WERI-Rb-1 (cell line): ENCODE results near the gene WDR89.

Experiments
- DNase-seq: peaks from one replicate; pipeline ENCODE4 v3.0.0-alpha.2; 2020
- H3K27ac ChIP-seq: fragments of 250-450 bp; sonication (Bioruptor Pico); 2 replicates; pipeline ENCODE4 v1.5.1; 2020; ENCODE audit warnings: mild to moderate bottlenecking, moderate library complexity
- H3K27me3 ChIP-seq: fragments of 250-450 bp; sonication (Bioruptor Pico); 2 replicates; pipeline ENCODE4 v1.5.1; 2021; ENCODE audit warnings: mild to moderate bottlenecking, low read depth, moderate library complexity; ENCODE audit not compliant: insufficient read depth, severe bottlenecking
- H3K36me3 ChIP-seq: fragments of 250-450 bp; sonication (Bioruptor Pico); 2 replicates; pipeline ENCODE4 v1.5.1; 2020; ENCODE audit warnings: mild to moderate bottlenecking, moderate library complexity
- H3K4me3 ChIP-seq: 2 replicates; pipeline ENCODE4 v1.5.1; 2011; ENCODE audit warnings: low read depth, mild to moderate bottlenecking, control low read depth, low read length
- H3K9me3 ChIP-seq: fragments of 250-450 bp; sonication (Bioruptor Pico); 2 replicates; pipeline ENCODE4 v1.5.1; 2021; ENCODE audit warnings: mild to moderate bottlenecking, moderate library complexity; ENCODE audit not compliant: severe bottlenecking
- CTCF ChIP-seq: IDR thresholded peaks from 2 replicates; pipeline ENCODE4 v1.5.1; 2011; ENCODE audit warnings: low read depth, mild to moderate bottlenecking, control low read depth, inconsistent platforms, low read length

Gene WDR89

GRCh38 chr14:63678536-63678935 lies 36.9 kb upstream of the WDR89 start:
- no peak for DNase-seq
- Histone ChIP-seq H3K27ac (no peak overlapping the region), H3K27me3 (no peaks in the 10 kb centered on the region), H3K36me3 (peaks cover 4% of the 10 kb centered on the region; the same call in 1 of the 2 replicates), H3K4me3 (no peak overlapping the region), H3K9me3 (peaks cover 2% of the 10 kb centered on the region)
- no peak for TF ChIP-seq CTCF

- no peak overlapping the region for H3K27ac ChIP-seq
Measured at GRCh38 chr14:63677891-63678379, 36.3 kb upstream of the WDR89 start.

GRCh38 chr14:63676615-63677014 lies 34.9 kb upstream of the WDR89 start:
- peaks cover 2% of the 10 kb centered on the region for H3K9me3 ChIP-seq
- H3K27me3 ChIP-seq: no peaks in the 10 kb centered on the region
- H3K36me3 ChIP-seq: peaks cover 4% of the 10 kb centered on the region; the same call in 1 of the 2 replicates
- no peak overlapping the region for H3K27ac ChIP-seq
- H3K4me3 ChIP-seq: no peak overlapping the region
- DNase-seq: no peak
- TF ChIP-seq CTCF: no peak

More at GRCh38 chr14:63677891-63678379, 36.3 kb upstream of the WDR89 start:
- H3K9me3 ChIP-seq: peaks cover 2% of the 10 kb centered on the region
- no peak overlapping the region for H3K4me3 ChIP-seq
- no peak for DNase-seq
- TF ChIP-seq CTCF: no peak
- H3K27me3 ChIP-seq: no peaks in the 10 kb centered on the region
- peaks cover 4% of the 10 kb centered on the region; the same call in 1 of the 2 replicates for H3K36me3 ChIP-seq

GRCh38 chr14:63673886-63674497 lies 32.3 kb upstream of the WDR89 start:
- peak; percentile 57 for DNase-seq
- peaks cover 2% of the 10 kb centered on the region for H3K9me3 ChIP-seq

GRCh38 chr14:63673255-63673654 lies 31.6 kb upstream of the WDR89 start:
- TF ChIP-seq CTCF: no peak
- DNase-seq: no peak
- peak overlapping the region; percentile 84 for H3K27ac ChIP-seq
- H3K36me3 ChIP-seq: peaks cover 4% of the 10 kb centered on the region; the same call in 1 of the 2 replicates
- H3K27me3 ChIP-seq: no peaks in the 10 kb centered on the region
- no peak overlapping the region for H3K4me3 ChIP-seq
- peaks cover 2% of the 10 kb centered on the region for H3K9me3 ChIP-seq

More at GRCh38 chr14:63673886-63674497, 32.3 kb upstream of the WDR89 start:
- no peak for TF ChIP-seq CTCF
- H3K4me3 ChIP-seq: no peak overlapping the region
- H3K36me3 ChIP-seq: peaks cover 4% of the 10 kb centered on the region; the same call in 1 of the 2 replicates
- H3K27ac ChIP-seq: peak overlapping the region; percentile 84
- no peaks in the 10 kb centered on the region for H3K27me3 ChIP-seq
